ENCODE measurements around the gene OLFML2A.

Gene OLFML2A

DNA sequence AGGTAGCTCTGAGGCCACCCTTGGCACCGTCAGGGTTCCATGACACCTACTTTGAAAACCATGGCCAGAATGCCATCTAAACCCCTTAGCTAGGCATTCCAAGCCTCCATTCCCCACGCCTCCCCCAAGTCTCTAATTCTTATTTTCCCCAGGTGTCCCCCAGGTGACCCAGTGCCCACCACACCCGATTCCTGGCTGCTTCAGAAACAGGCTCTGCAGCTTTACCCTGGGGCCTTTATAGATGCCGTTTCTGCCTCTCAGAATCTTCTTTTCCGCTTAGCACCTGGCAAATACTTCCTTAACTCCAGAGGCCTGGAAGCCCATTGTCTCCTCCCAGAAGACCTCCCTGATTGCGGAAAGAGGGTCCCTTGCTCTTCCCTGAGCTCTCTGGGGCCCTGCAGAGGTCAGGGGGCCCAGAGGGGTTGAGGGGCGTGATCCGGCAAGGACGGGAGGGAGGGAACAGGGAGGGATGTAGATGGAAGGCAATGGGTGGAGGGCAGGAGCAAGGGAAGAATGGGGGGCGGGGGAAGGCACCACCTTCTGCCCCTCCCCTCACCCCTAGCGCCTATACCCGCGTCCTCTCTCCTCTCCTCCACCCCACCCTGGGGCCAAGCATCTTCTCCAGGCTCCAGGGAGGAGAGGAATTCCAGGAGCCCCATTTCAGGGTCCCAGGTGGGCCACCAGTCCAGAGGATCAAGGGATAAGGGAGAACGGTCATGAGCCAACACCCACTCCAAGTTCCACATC is 64.3 kb downstream of the OLFML2A start (continued):
- TF ChIP-seq, protein P1, sequence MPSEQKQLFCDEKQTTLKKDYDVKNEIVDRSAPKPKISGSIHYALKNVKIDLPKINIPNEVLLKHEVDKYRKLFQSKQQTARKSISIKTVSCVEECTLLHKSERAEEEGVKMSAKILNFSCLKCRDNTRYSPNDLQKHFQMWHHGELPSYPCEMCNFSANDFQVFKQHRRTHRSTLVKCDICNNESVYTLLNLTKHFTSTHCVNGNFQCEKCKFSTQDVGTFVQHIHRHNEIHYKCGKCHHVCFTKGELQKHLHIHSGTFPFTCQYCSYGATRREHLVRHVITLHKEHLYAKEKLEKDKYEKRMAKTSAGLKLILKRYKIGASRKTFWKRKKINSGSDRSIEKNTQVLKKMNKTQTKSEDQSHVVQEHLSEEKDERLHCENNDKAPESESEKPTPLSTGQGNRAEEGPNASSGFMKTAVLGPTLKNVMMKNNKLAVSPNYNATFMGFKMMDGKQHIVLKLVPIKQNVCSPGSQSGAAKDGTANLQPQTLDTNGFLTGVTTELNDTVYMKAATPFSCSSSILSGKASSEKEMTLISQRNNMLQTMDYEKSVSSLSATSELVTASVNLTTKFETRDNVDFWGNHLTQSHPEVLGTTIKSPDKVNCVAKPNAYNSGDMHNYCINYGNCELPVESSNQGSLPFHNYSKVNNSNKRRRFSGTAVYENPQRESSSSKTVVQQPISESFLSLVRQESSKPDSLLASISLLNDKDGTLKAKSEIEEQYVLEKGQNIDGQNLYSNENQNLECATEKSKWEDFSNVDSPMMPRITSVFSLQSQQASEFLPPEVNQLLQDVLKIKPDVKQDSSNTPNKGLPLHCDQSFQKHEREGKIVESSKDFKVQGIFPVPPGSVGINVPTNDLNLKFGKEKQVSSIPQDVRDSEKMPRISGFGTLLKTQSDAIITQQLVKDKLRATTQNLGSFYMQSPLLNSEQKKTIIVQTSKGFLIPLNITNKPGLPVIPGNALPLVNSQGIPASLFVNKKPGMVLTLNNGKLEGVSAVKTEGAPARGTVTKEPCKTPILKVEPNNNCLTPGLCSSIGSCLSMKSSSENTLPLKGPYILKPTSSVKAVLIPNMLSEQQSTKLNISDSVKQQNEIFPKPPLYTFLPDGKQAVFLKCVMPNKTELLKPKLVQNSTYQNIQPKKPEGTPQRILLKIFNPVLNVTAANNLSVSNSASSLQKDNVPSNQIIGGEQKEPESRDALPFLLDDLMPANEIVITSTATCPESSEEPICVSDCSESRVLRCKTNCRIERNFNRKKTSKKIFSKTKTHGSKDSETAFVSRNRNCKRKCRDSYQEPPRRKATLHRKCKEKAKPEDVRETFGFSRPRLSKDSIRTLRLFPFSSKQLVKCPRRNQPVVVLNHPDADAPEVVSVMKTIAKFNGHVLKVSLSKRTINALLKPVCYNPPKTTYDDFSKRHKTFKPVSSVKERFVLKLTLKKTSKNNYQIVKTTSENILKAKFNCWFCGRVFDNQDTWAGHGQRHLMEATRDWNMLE (tag by site-specific recombination; conservative IDR thresholded peaks at IDR 0.05; ENCODE audit: low read depth): no peak
- TF ChIP-seq ZNF157 (tag by site-specific recombination; IDR thresholded peaks at IDR 0.05) (no peak), ZNF529 (tag by site-specific recombination; IDR thresholded peaks at IDR 0.05; ENCODE audit: insufficient replicate concordance) (no peak), ZNF558 (tag by site-specific recombination; IDR thresholded peaks at IDR 0.05) (no peak), ZNF335 (tag by site-specific recombination; conservative IDR thresholded peaks at IDR 0.05) (no peak), ZNF24 (tag by site-specific recombination; IDR thresholded peaks at IDR 0.05) (no peak), ZNF2 (tag by site-specific recombination; IDR thresholded peaks at IDR 0.05) (no peak), ZNF626 (tag by site-specific recombination; IDR thresholded peaks at IDR 0.05) (no peak), ZNF324 (tag by site-specific recombination; IDR thresholded peaks at IDR 0.05) (no peak), ZNF561 (tag by site-specific recombination; IDR thresholded peaks at IDR 0.05; ENCODE audit: borderline replicate concordance) (no peak), KLF1 (tag by site-specific recombination; IDR thresholded peaks at IDR 0.05) (peak; percentile 88), REPIN1 (tag by site-specific recombination; IDR thresholded peaks at IDR 0.05; ENCODE audit: low read depth) (no peak)
- TF ChIP-seq, protein P2, sequence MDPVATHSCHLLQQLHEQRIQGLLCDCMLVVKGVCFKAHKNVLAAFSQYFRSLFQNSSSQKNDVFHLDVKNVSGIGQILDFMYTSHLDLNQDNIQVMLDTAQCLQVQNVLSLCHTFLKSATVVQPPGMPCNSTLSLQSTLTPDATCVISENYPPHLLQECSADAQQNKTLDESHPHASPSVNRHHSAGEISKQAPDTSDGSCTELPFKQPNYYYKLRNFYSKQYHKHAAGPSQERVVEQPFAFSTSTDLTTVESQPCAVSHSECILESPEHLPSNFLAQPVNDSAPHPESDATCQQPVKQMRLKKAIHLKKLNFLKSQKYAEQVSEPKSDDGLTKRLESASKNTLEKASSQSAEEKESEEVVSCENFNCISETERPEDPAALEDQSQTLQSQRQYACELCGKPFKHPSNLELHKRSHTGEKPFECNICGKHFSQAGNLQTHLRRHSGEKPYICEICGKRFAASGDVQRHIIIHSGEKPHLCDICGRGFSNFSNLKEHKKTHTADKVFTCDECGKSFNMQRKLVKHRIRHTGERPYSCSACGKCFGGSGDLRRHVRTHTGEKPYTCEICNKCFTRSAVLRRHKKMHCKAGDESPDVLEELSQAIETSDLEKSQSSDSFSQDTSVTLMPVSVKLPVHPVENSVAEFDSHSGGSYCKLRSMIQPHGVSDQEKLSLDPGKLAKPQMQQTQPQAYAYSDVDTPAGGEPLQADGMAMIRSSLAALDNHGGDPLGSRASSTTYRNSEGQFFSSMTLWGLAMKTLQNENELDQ (tag by site-specific recombination; IDR thresholded peaks at IDR 0.05; ENCODE audit: low read depth): no peak
- TF ChIP-seq, protein P3, sequence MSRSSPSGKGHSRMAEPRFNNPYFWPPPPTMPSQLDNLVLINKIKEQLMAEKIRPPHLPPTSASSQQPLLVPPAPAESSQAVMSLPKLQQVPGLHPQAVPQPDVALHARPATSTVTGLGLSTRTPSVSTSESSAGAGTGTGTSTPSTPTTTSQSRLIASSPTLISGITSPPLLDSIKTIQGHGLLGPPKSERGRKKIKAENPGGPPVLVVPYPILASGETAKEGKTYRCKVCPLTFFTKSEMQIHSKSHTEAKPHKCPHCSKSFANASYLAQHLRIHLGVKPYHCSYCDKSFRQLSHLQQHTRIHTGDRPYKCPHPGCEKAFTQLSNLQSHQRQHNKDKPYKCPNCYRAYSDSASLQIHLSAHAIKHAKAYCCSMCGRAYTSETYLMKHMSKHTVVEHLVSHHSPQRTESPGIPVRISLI (tag by site-specific recombination; IDR thresholded peaks at IDR 0.05): no peak
- TF ChIP-seq, protein P4, sequence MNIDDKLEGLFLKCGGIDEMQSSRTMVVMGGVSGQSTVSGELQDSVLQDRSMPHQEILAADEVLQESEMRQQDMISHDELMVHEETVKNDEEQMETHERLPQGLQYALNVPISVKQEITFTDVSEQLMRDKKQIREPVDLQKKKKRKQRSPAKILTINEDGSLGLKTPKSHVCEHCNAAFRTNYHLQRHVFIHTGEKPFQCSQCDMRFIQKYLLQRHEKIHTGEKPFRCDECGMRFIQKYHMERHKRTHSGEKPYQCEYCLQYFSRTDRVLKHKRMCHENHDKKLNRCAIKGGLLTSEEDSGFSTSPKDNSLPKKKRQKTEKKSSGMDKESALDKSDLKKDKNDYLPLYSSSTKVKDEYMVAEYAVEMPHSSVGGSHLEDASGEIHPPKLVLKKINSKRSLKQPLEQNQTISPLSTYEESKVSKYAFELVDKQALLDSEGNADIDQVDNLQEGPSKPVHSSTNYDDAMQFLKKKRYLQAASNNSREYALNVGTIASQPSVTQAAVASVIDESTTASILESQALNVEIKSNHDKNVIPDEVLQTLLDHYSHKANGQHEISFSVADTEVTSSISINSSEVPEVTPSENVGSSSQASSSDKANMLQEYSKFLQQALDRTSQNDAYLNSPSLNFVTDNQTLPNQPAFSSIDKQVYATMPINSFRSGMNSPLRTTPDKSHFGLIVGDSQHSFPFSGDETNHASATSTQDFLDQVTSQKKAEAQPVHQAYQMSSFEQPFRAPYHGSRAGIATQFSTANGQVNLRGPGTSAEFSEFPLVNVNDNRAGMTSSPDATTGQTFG (tag by site-specific recombination; IDR thresholded peaks at IDR 0.05; ENCODE audit: borderline replicate concordance): no peak

All from HEK293 (cell line).